SK-N-SH treated with all-trans-retinoic acid at 6 μM for 48 hours (cell line): ENCODE data around the gene SLC39A1.

Experiments used
- ATAC-seq: fragments of 200-7000 bp; cut with Tn5 transposase; 3 replicates; pipeline ENCODE4 v1.9.1; 2020; ENCODE audit warnings: mild to moderate bottlenecking, moderate library complexity
- ARNTL ChIP-seq: fragments of 450-650 bp; formaldehyde crosslinking; IDR thresholded peaks from 2 replicates; pipeline ENCODE4 v1.5.0; 2020; ENCODE audit warnings: low read depth, mild to moderate bottlenecking, moderate library complexity, borderline replicate concordance
- BACH2 ChIP-seq: fragments of 250-450 bp; sonication (Bioruptor Pico); IDR thresholded peaks from 2 replicates; pipeline ENCODE4 v1.9.0; 2021; ENCODE audit warnings: mild to moderate bottlenecking, borderline replicate concordance
- CREB5 ChIP-seq: fragments of 250-450 bp; sonication (Bioruptor Pico); IDR thresholded peaks from 2 replicates; pipeline ENCODE4 v1.5.1; 2020; ENCODE audit warnings: low read depth, mild to moderate bottlenecking, moderate library complexity
- CSRNP3 ChIP-seq: fragments of 250-450 bp; sonication (Bioruptor Pico); IDR thresholded peaks from 2 replicates; pipeline ENCODE4 v1.5.1; 2021; ENCODE audit warnings: mild to moderate bottlenecking, moderate library complexity
- ESRRG ChIP-seq: fragments of 250-450 bp; sonication (Bioruptor Pico); IDR thresholded peaks from 2 replicates; pipeline ENCODE4 v1.6.1; 2021; ENCODE audit warnings: mild to moderate bottlenecking
- GLIS3 ChIP-seq: fragments of 250-450 bp; sonication (Bioruptor Pico); IDR thresholded peaks from 2 replicates; pipeline ENCODE4 v1.5.0; 2020; ENCODE audit warnings: mild to moderate bottlenecking, moderate library complexity
- ISL1 ChIP-seq: fragments of 250-450 bp; sonication (Bioruptor Pico); IDR thresholded peaks from 2 replicates; pipeline ENCODE4 v2.1.2; 2022; ENCODE audit warnings: mild to moderate bottlenecking, moderate library complexity
- OSR1 ChIP-seq: fragments of 250-450 bp; sonication (Bioruptor Pico); IDR thresholded peaks from 2 replicates; pipeline ENCODE4 v1.8.0; 2022; ENCODE audit warnings: moderate library complexity, mild to moderate bottlenecking, inconsistent platforms
- PATZ1 ChIP-seq: fragments of 250-450 bp; sonication (Bioruptor Pico); IDR thresholded peaks from 2 replicates; pipeline ENCODE4 v1.8.0; 2020; ENCODE audit warnings: mild to moderate bottlenecking, moderate library complexity, borderline replicate concordance
- POU6F1 ChIP-seq: fragments of 250-450 bp; sonication (Bioruptor Pico); IDR thresholded peaks from 2 replicates; pipeline ENCODE4 v1.8.0; 2021; ENCODE audit warnings: low read depth, mild to moderate bottlenecking, moderate library complexity, borderline replicate concordance
- RARB ChIP-seq: fragments of 250-450 bp; sonication (Bioruptor Pico); IDR thresholded peaks from 2 replicates; pipeline ENCODE4 v1.8.0; 2021; ENCODE audit warnings: mild to moderate bottlenecking, moderate library complexity
- SNAI2 ChIP-seq: fragments of 250-450 bp; sonication (Bioruptor Pico); IDR thresholded peaks from 2 replicates; pipeline ENCODE4 v1.5.0; 2020; ENCODE audit warnings: mild to moderate bottlenecking, moderate library complexity
- TCF4 ChIP-seq: fragments of 250-450 bp; sonication (Bioruptor Pico); IDR thresholded peaks from 2 replicates; pipeline ENCODE4 v1.8.0; 2021; ENCODE audit warnings: mild to moderate bottlenecking, moderate library complexity, borderline replicate concordance
- TOX ChIP-seq: fragments of 250-450 bp; sonication (Bioruptor Pico); IDR thresholded peaks from 2 replicates; pipeline ENCODE4 v1.8.0; 2021; ENCODE audit warnings: mild to moderate bottlenecking, moderate library complexity, borderline replicate concordance
- ZC3H10 ChIP-seq: fragments of 250-450 bp; sonication (Bioruptor Pico); IDR thresholded peaks from 2 replicates; pipeline ENCODE4 v1.5.1; 2021; ENCODE audit warnings: mild to moderate bottlenecking, moderate library complexity
- ZFP3 ChIP-seq: fragments of 250-450 bp; sonication (Bioruptor Pico); IDR thresholded peaks from 2 replicates; pipeline ENCODE4 v1.5.0; 2020; ENCODE audit warnings: mild to moderate bottlenecking, moderate library complexity
- ZFP30 ChIP-seq: fragments of 450-650 bp; formaldehyde crosslinking; IDR thresholded peaks from 2 replicates; pipeline ENCODE4 v1.5.0; 2022; ENCODE audit warnings: mild to moderate bottlenecking, moderate library complexity
- ZNF565 ChIP-seq: fragments of 450-650 bp; formaldehyde crosslinking; conservative IDR thresholded peaks from 2 replicates; pipeline ENCODE4 v1.5.0; 2020; ENCODE audit warnings: low read depth, mild to moderate bottlenecking, moderate library complexity
- ZNF70 ChIP-seq: fragments of 450-650 bp; formaldehyde crosslinking; IDR thresholded peaks from 2 replicates; pipeline ENCODE4 v1.5.0; 2020; ENCODE audit warnings: mild to moderate bottlenecking, moderate library complexity
- ZNF8 ChIP-seq: fragments of 450-650 bp; formaldehyde crosslinking; IDR thresholded peaks from 2 replicates; pipeline ENCODE4 v1.5.0; 2020; ENCODE audit warnings: mild to moderate bottlenecking, moderate library complexity
- TF ChIP-seq, protein P1 (sequence below): fragments of 250-450 bp; sonication (Bioruptor Pico); IDR thresholded peaks from 2 replicates; pipeline ENCODE4 v1.5.0; 2020; ENCODE audit warnings: mild to moderate bottlenecking, moderate library complexity

The SLC39A1 gene

DNA sequence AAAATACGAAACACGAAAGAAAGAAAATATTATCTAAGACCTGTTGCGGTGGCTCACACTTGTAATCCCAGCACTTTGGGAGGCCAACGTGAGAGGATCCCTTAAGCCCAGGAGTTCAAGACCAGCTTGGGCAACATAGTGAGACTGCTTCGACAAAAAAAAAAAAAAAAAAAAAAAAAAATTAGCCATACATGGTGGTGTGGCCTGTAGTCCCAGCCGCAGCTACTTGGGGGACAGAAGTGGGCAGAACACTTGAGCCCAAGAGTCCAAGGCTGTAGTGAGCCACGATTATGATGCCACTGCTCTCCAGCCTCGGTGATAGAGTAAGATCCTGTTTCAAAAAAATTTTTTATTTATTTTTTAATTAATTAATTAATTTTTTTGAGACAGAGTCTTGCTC is 24.3 kb upstream of the SLC39A1 start:
- no peak for ATAC-seq
- TF ChIP-seq ZNF70 (CRISPR knock-in tag) (no peak), CSRNP3 (CRISPR knock-in tag) (no peak), RARB (CRISPR knock-in tag) (no peak), ZC3H10 (no peak), OSR1 (CRISPR knock-in tag) (no peak), CREB5 (CRISPR knock-in tag) (no peak), TCF4 (no peak), GLIS3 (CRISPR knock-in tag) (no peak), SNAI2 (CRISPR knock-in tag) (no peak), ARNTL (no peak), BACH2 (no peak)
- TF ChIP-seq, protein P1, sequence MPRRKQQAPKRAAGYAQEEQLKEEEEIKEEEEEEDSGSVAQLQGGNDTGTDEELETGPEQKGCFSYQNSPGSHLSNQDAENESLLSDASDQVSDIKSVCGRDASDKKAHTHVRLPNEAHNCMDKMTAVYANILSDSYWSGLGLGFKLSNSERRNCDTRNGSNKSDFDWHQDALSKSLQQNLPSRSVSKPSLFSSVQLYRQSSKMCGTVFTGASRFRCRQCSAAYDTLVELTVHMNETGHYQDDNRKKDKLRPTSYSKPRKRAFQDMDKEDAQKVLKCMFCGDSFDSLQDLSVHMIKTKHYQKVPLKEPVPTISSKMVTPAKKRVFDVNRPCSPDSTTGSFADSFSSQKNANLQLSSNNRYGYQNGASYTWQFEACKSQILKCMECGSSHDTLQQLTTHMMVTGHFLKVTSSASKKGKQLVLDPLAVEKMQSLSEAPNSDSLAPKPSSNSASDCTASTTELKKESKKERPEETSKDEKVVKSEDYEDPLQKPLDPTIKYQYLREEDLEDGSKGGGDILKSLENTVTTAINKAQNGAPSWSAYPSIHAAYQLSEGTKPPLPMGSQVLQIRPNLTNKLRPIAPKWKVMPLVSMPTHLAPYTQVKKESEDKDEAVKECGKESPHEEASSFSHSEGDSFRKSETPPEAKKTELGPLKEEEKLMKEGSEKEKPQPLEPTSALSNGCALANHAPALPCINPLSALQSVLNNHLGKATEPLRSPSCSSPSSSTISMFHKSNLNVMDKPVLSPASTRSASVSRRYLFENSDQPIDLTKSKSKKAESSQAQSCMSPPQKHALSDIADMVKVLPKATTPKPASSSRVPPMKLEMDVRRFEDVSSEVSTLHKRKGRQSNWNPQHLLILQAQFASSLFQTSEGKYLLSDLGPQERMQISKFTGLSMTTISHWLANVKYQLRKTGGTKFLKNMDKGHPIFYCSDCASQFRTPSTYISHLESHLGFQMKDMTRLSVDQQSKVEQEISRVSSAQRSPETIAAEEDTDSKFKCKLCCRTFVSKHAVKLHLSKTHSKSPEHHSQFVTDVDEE: no peak

DNA sequence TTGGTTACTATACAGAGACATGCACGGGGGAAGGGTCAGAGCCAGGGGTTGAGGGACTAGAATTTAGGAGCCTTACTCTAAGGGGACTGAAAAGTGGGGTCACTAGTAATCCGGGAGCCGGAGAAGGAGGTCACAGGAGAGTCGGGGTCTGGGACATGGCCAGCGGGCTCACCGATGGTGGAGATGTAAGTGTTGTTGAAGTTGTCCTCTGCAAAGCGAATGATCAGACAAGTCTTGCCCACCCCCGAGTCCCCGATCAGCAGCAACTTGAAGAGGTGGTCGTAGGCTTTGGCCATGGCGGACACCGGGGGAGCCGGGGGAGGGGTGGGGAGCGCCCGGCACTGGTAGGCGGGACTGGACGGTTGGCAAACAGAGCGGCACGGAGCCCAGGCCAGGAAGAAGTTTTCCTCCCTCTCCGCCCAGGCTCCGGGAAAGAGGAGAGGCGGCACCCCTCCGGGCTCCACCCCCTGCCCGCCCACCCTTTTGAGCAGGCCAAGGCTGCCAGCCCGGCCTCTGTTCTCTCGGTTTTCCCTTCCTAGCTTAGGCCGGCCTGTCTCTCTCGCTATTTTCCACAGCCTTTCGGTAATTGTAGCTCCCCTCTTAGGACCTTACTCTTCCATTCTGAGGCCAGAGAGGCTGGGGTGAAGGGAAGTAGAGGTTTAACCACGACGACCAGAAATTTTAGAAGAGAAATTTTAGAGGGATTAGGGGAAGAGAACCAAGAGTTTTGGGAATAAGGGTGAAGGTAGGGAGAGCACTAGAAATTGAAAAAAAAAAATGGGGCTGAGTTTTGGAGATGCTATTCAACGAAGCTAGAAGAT is 22.8 kb upstream of the SLC39A1 start, which contains the start of gene RAB13:
TSS of gene RAB13 (minus strand) at position 399 of the 821 bp plus-strand sequence. CDS start at position 296, 103 bp downstream.
- TF ChIP-seq ZNF565 (no peak), RARB (CRISPR knock-in tag) (no peak), ZFP3 (no peak), ZFP30 (CRISPR knock-in tag) (no peak), TOX (CRISPR knock-in tag) (no peak), CREB5 (CRISPR knock-in tag) (no peak), ZC3H10 (no peak), ISL1 (CRISPR knock-in tag) (no peak), ARNTL (no peak), BACH2 (no peak), ESRRG (CRISPR knock-in tag) (no peak), ZNF70 (CRISPR knock-in tag) (no peak), ZNF8 (CRISPR knock-in tag) (no peak), CSRNP3 (CRISPR knock-in tag) (no peak), TCF4 (no peak), POU6F1 (CRISPR knock-in tag) (no peak), PATZ1 (CRISPR knock-in tag) (no peak)
- TF ChIP-seq, protein P1: no peak

More for the DNA sequence above, 22.8 kb upstream of the SLC39A1 start, which contains the start of gene RAB13:
- peak; percentile 89 for ATAC-seq
